ENCODE results near the gene CD79B.

DNA sequence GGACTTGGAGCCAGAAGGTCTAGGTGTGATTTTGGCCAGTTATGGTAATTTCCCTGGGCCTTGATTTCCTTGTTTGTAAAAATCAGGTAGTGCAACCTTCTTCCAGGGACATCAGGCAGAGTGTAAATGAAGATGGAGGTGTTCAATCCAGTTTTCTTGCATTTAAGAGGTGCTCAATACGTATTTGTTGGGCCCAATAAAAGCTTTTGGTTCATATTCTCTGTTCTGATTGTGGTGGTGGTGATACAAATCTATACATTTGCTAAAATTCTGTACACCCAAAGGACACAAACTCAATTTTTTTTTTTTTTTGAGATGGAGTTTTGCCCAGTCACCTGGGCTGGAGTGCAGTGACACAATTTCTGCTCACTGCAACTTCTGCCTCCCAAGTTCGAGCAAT lies 6.0 kb downstream of the CD79B start:
- no peak for TF ChIP-seq RAD21 (IDR thresholded peaks at IDR 0.05 in 1 of 2, conservative IDR thresholded peaks at IDR 0.05 in 1 of 2; ENCODE audit: low read depth in 2 of 2, low read length in 2 of 2)
- TF ChIP-seq CTCF (IDR thresholded peaks at IDR 0.05; ENCODE audit: control extremely low read depth in 1 of 3, insufficient read depth in 1 of 3, low read depth in 1 of 3, low read length in 3 of 3) = no peak
- TF ChIP-seq EZH2 (IDR thresholded peaks at IDR 0.05; ENCODE audit: low read depth, low read length, severe bottlenecking) = no peak
- TF ChIP-seq POLR2AphosphoS5 (IDR thresholded peaks at IDR 0.05; ENCODE audit: low read depth, low read length) = no peak
- no peak for TF ChIP-seq EP300 (IDR thresholded peaks at IDR 0.05; ENCODE audit: borderline replicate concordance in 1 of 2, low read depth in 2 of 2, low read length in 2 of 2)
- TF ChIP-seq, protein P1, sequence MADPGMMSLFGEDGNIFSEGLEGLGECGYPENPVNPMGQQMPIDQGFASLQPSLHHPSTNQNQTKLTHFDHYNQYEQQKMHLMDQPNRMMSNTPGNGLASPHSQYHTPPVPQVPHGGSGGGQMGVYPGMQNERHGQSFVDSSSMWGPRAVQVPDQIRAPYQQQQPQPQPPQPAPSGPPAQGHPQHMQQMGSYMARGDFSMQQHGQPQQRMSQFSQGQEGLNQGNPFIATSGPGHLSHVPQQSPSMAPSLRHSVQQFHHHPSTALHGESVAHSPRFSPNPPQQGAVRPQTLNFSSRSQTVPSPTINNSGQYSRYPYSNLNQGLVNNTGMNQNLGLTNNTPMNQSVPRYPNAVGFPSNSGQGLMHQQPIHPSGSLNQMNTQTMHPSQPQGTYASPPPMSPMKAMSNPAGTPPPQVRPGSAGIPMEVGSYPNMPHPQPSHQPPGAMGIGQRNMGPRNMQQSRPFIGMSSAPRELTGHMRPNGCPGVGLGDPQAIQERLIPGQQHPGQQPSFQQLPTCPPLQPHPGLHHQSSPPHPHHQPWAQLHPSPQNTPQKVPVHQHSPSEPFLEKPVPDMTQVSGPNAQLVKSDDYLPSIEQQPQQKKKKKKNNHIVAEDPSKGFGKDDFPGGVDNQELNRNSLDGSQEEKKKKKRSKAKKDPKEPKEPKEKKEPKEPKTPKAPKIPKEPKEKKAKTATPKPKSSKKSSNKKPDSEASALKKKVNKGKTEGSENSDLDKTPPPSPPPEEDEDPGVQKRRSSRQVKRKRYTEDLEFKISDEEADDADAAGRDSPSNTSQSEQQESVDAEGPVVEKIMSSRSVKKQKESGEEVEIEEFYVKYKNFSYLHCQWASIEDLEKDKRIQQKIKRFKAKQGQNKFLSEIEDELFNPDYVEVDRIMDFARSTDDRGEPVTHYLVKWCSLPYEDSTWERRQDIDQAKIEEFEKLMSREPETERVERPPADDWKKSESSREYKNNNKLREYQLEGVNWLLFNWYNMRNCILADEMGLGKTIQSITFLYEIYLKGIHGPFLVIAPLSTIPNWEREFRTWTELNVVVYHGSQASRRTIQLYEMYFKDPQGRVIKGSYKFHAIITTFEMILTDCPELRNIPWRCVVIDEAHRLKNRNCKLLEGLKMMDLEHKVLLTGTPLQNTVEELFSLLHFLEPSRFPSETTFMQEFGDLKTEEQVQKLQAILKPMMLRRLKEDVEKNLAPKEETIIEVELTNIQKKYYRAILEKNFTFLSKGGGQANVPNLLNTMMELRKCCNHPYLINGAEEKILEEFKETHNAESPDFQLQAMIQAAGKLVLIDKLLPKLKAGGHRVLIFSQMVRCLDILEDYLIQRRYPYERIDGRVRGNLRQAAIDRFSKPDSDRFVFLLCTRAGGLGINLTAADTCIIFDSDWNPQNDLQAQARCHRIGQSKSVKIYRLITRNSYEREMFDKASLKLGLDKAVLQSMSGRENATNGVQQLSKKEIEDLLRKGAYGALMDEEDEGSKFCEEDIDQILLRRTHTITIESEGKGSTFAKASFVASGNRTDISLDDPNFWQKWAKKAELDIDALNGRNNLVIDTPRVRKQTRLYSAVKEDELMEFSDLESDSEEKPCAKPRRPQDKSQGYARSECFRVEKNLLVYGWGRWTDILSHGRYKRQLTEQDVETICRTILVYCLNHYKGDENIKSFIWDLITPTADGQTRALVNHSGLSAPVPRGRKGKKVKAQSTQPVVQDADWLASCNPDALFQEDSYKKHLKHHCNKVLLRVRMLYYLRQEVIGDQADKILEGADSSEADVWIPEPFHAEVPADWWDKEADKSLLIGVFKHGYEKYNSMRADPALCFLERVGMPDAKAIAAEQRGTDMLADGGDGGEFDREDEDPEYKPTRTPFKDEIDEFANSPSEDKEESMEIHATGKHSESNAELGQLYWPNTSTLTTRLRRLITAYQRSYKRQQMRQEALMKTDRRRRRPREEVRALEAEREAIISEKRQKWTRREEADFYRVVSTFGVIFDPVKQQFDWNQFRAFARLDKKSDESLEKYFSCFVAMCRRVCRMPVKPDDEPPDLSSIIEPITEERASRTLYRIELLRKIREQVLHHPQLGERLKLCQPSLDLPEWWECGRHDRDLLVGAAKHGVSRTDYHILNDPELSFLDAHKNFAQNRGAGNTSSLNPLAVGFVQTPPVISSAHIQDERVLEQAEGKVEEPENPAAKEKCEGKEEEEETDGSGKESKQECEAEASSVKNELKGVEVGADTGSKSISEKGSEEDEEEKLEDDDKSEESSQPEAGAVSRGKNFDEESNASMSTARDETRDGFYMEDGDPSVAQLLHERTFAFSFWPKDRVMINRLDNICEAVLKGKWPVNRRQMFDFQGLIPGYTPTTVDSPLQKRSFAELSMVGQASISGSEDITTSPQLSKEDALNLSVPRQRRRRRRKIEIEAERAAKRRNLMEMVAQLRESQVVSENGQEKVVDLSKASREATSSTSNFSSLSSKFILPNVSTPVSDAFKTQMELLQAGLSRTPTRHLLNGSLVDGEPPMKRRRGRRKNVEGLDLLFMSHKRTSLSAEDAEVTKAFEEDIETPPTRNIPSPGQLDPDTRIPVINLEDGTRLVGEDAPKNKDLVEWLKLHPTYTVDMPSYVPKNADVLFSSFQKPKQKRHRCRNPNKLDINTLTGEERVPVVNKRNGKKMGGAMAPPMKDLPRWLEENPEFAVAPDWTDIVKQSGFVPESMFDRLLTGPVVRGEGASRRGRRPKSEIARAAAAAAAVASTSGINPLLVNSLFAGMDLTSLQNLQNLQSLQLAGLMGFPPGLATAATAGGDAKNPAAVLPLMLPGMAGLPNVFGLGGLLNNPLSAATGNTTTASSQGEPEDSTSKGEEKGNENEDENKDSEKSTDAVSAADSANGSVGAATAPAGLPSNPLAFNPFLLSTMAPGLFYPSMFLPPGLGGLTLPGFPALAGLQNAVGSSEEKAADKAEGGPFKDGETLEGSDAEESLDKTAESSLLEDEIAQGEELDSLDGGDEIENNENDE (IDR thresholded peaks at IDR 0.05; ENCODE audit: insufficient replicate concordance, low read length) = no peak
- TF ChIP-seq, protein P2, sequence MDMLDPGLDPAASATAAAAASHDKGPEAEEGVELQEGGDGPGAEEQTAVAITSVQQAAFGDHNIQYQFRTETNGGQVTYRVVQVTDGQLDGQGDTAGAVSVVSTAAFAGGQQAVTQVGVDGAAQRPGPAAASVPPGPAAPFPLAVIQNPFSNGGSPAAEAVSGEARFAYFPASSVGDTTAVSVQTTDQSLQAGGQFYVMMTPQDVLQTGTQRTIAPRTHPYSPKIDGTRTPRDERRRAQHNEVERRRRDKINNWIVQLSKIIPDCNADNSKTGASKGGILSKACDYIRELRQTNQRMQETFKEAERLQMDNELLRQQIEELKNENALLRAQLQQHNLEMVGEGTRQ (IDR thresholded peaks at IDR 0.05; ENCODE audit: low read length) = no peak
- TF ChIP-seq SP2 (IDR thresholded peaks at IDR 0.05; ENCODE audit: low read length) = no peak
- TF ChIP-seq POLR2A (IDR thresholded peaks at IDR 0.05; ENCODE audit: control extremely low read depth in 1 of 2, low read depth in 2 of 2, low read length in 2 of 2) = no peak
- TF ChIP-seq SP1 (IDR thresholded peaks at IDR 0.05; ENCODE audit: low read depth, low read length) = no peak
- TF ChIP-seq CEBPB (IDR thresholded peaks at IDR 0.05; ENCODE audit: low read depth, low read length) = no peak
- TF ChIP-seq CREB1 (IDR thresholded peaks at IDR 0.05) = no peak
